Heart right ventricle (tissue), 16 donors: ENCODE results near the gene DNAAF8. TPM values are rescaled to one million over a fixed set of nuclear protein-coding genes. Genes with fewer than 3 reads are reported as not detected.

ENCODE experiments used
- ATAC-seq, 8 donors: fragments of 200-7000 bp; cut with Tn5 transposase; one replicate each; pipeline ENCODE4 v1.9.1; 2020; ENCODE audit warnings: mild to moderate bottlenecking in 8 of 8, moderate library complexity in 8 of 8, moderate number of reproducible peaks in 1 of 8
- DNase-seq, 2 donors: peaks; one replicate each; pipeline ENCODE4 v3.0.0-alpha.2; 2020
- H3K27ac ChIP-seq, 10 donors: fragments of 200-600 bp; sonication (generic) in 2 of 10; one replicate each; pipeline versions ENCODE4 v1.5.0 to v1.8.0; 2020 to 2022; ENCODE audit warnings: mild to moderate bottlenecking in 3 of 10
- H3K27me3 ChIP-seq, 7 donors: fragments of 200-600 bp; one replicate each; pipeline ENCODE4 v1.8.0; 2021 to 2022; ENCODE audit warnings: mild to moderate bottlenecking in 2 of 7
- H3K36me3 ChIP-seq, 9 donors: fragments of 200-600 bp; sonication (generic) in 1 of 9; one replicate each; pipeline versions ENCODE4 v1.5.0 to v1.8.0; 2020 to 2022; ENCODE audit warnings: mild to moderate bottlenecking in 2 of 9
- H3K4me1 ChIP-seq, 9 donors: fragments of 200-600 bp; sonication (generic) in 1 of 9; one replicate each; pipeline versions ENCODE4 v1.5.0 to v1.8.0; 2020 to 2022; ENCODE audit warnings: mild to moderate bottlenecking in 4 of 9
- H3K4me3 ChIP-seq, 10 donors: fragments of 200-600 bp; sonication (generic) in 2 of 10; one replicate each; pipeline versions ENCODE4 v1.5.0 to v1.8.0; 2020 to 2022; ENCODE audit warnings: mild to moderate bottlenecking in 7 of 10, moderate library complexity in 2 of 10
- H3K9me3 ChIP-seq, 11 donors: fragments of 200-600 bp in 10 of 11; sonication (generic) in 2 of 11; one replicate each; pipeline versions ENCODE4 v1.5.0 to v1.8.0; 2013 to 2022; ENCODE audit warnings: mild to moderate bottlenecking in 2 of 11, control low read depth in 1 of 11, moderate library complexity in 1 of 11
- WGBS, 2 donors: extraction: QIAGEN DNeasy Blood & Tissue Kit; methylation state at CpG; one replicate each; pipeline ENCODE4 v1.1.7; 2013; ENCODE audit warnings: inconsistent platforms in 1 of 2; 5-methylcytosine and 5-hydroxymethylcytosine counted together
- intact Hi-C, 10 donors: fragments of 100-400 bp; cut with DNase I; formaldehyde crosslinking; loops; one replicate each; pipeline versions ENCODE4 v1.11.1 to v1.14.2; 2022
- polyA plus RNA-seq, 2 donors: library from polyadenylated mRNA; stranded (reverse); fragments of 200-250 nt; gene quantifications; one replicate each; pipeline ENCODE4 v1.2.3, GENCODE V29; 2013
- total RNA-seq, 10 donors: library from RNA; stranded (reverse); fragmentation: NEBNext Ultra II Directional in 3 of 10; extraction: Animal tissue kit (Norgen Biotek cat#: 25700) in 3 of 10; gene quantifications; one replicate each; pipeline versions ENCODE4 v1.2.1 to v1.2.4, GENCODE V29; 2021 to 2023
- TF ChIP-seq, protein P1 (sequence below), 9 donors: fragments of 200-600 bp; sonication (generic) in 2 of 9; IDR thresholded peaks; one replicate each; pipeline versions ENCODE4 v1.5.0 to v1.8.0; 2021 to 2022; ENCODE audit warnings: antibody characterized with exemption in 9 of 9, mild to moderate bottlenecking in 5 of 9, moderate library complexity in 1 of 9
- donor health status: Arrhythmogenic right ventricular cardiomyopathy.
- donor health status: ischemic (EF 13 %, LVEDD 7.1; RV severe dilation, severe dysfunction).
- donor health status: healthy with polysubstance abuse.
- donor health status: DM: no; HTN: yes; CAD: no.
- donor health status: DM: no; HTN: no; CAD: no.
- donor health status: ischemic (EF 25% LVEDD 6.9; RV normal size, moderate dysfunction).
- donor health status: ischemic (EF 25% LVEDD 5.7; RV mildly dilated, moderate dysfunction).
- donor health status: healthy.
- donor health status: DM: yes; HTN: yes; CAD: no.
- donor health status: Ischemic cardiomyopathy.
- donor health status: ischemic (EF 35%, LVEDD 5.7; RV mildly dilated, moderate dysfunction).
- donor health status: nonischemic (EF 11% LVEDD 7.7; RV severe dilation, severe dysfunction).
- donor health status: DM: yes; HTN: yes; CAD: no.
- donor health status: PGD.
- donor health status: ischemic (EF 29% LVEDD 5.4; RV normal size, mild dysfunction).
- donor health status: nonischemic (EF 23%, LVEDD 6.1; RV moderate dilation, normal function).

DNAAF8 gene
- total and polyA plus RNA-seq, 12 donors, result 0.32 to 1.9 (median 1.1) TPM; not detected in 2

DNA sequence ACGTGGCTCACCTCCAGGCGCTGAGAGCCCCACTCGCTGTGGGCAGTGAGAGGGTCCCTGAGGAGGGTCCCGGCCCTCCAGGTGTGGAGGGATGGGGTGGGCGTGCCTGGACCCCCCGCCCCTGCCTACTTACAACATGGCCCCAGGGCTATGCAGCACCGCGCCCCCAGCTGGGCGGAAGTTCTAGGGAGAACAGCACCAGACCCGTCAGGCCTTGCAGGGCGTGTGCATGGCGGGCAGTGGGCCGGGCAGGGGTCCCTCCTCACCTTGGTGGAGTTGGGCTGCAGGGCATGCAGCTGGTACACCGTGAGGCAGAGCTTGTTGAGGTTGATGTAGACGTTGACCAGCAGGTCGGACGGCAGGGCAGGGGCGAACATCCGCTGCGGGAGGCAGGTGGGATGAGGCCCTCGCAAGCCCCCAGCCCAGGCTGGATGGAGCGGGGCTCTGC, 63.5 kb downstream of the DNAAF8 start:
- Histone ChIP-seq H3K4me3 (no peak overlapping the region), H3K36me3 (peaks cover 0 to 44% (median 19%) of the 10 kb centered on the region in 9 donors), H3K9me3 (no peaks in the 10 kb centered on the region), H3K4me1 (peaks cover 0 to 22% (median 20%) of the 10 kb centered on the region in 9 donors), H3K27me3 (no peaks in the 10 kb centered on the region), H3K27ac (no peak overlapping the region)
- intact Hi-C loops, result loop anchor here in 1 of 10 donors (5.0 kb wide), 1 partner anchor 61 kb away; no protein-coding TSS in a partner anchor
- 94 to 95% methylated on average over 22 of the region's 22 CpGs for WGBS, 2 donors
- TF ChIP-seq, protein P1, sequence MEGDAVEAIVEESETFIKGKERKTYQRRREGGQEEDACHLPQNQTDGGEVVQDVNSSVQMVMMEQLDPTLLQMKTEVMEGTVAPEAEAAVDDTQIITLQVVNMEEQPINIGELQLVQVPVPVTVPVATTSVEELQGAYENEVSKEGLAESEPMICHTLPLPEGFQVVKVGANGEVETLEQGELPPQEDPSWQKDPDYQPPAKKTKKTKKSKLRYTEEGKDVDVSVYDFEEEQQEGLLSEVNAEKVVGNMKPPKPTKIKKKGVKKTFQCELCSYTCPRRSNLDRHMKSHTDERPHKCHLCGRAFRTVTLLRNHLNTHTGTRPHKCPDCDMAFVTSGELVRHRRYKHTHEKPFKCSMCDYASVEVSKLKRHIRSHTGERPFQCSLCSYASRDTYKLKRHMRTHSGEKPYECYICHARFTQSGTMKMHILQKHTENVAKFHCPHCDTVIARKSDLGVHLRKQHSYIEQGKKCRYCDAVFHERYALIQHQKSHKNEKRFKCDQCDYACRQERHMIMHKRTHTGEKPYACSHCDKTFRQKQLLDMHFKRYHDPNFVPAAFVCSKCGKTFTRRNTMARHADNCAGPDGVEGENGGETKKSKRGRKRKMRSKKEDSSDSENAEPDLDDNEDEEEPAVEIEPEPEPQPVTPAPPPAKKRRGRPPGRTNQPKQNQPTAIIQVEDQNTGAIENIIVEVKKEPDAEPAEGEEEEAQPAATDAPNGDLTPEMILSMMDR (IDR thresholded peaks at IDR 0.05), result no peak
- DNase-seq (no peak), ATAC-seq (no peak)

DNA sequence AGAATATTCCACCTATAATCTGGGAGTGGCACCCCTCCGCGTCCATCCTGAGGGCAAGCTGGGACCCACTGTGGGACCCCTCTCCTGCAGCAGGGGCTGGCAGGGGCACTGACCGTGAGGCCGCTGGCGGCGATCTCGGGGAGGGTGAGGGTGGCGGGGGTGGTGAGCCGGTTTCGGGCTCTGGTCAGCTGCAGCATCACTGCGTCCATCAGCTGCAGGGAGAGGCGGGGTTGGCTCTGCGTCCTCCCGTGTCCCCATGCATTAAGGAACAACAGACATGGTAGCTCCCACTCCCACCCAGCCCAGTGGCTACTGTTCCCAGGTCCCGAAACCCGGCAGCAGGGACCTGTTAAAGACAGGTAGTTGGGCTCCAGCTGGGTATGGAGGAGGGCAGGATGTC, 64.1 kb downstream of the DNAAF8 start:
- Histone ChIP-seq H3K4me1 (peaks cover 0 to 28% (median 26%) of the 10 kb centered on the region in 9 donors), H3K36me3 (peaks cover 0 to 44% (median 19%) of the 10 kb centered on the region in 9 donors), H3K27ac (no peak overlapping the region), H3K4me3 (no peak overlapping the region), H3K9me3 (no peaks in the 10 kb centered on the region), H3K27me3 (no peaks in the 10 kb centered on the region)
- WGBS, 2 donors, result 95% methylated on average over 16 of the region's 16 CpGs
- no peak for DNase-seq
- intact Hi-C loops, result loop anchor here in 1 of 10 donors (5.0 kb wide), 1 partner anchor 61 kb away; no protein-coding TSS in a partner anchor
- TF ChIP-seq, protein P1 (IDR thresholded peaks at IDR 0.05), result no peak
- no peak for ATAC-seq

Other genes with a start within 250 kb of the DNAAF8 start
- gene CDIP1, start 195.8 kb upstream of the DNAAF8 start, total RNA-seq, result 10 to 100 TPM; 38.0 to 59.5 (median 47.0) TPM
- 10 to 100 TPM; 28.2 to 37.5 TPM for gene CDIP1, start 195.8 kb upstream of the DNAAF8 start, polyA plus RNA-seq
- under 1 TPM; 0.06 to 0.21 (median 0.09) TPM for gene C16orf96, start 178.2 kb upstream of the DNAAF8 start, total RNA-seq
- under 1 TPM in 1 of 2 donors, not detected in 1; 0.01 TPM for gene C16orf96, start 178.2 kb upstream of the DNAAF8 start, polyA plus RNA-seq
- 10 to 100 TPM; 14.7 to 34.4 (median 20.4) TPM for gene UBALD1, start 119.6 kb upstream of the DNAAF8 start, total RNA-seq
- 10 to 100 TPM; 19.4 to 39.4 TPM for gene UBALD1, start 119.6 kb upstream of the DNAAF8 start, polyA plus RNA-seq
- 10 to 100 TPM; 32.2 to 73.5 (median 42.9) TPM for gene MGRN1, start 109.7 kb upstream of the DNAAF8 start, total RNA-seq
- 10 to 100 TPM; 19.2 to 20.3 TPM for gene MGRN1, start 109.7 kb upstream of the DNAAF8 start, polyA plus RNA-seq
- 10 to 100 TPM; 34.1 to 65.7 (median 49.6) TPM for gene NUDT16L1, start 41.0 kb upstream of the DNAAF8 start, total RNA-seq
- gene NUDT16L1, start 41.0 kb upstream of the DNAAF8 start, polyA plus RNA-seq, result 10 to 100 TPM; 25.4 to 48.8 TPM
- gene ANKS3, start 266 bp upstream of the DNAAF8 start, total RNA-seq, result 10 to 100 TPM in 1 of 10 donors, 1 to 10 TPM in 9; 5.1 to 11.4 (median 7.9) TPM
- 10 to 100 TPM; 12.4 to 33.7 TPM for gene ANKS3, start 266 bp upstream of the DNAAF8 start, polyA plus RNA-seq
- 1 to 10 TPM; 4.3 to 9.9 (median 8.1) TPM for gene ZNF500, start 32.6 kb downstream of the DNAAF8 start, total RNA-seq
- gene ZNF500, start 32.6 kb downstream of the DNAAF8 start, polyA plus RNA-seq, result 10 to 100 TPM in 1 of 2 donors, 1 to 10 TPM in 1; 3.8 to 10.5 TPM
- 1 to 10 TPM in 1 of 10 donors, not detected in 9; 1.3 TPM for gene SEPTIN12, start 53.8 kb downstream of the DNAAF8 start, total RNA-seq
- gene SEPTIN12, start 53.8 kb downstream of the DNAAF8 start, polyA plus RNA-seq, result not detected
- gene SMIM22, start 60.8 kb downstream of the DNAAF8 start, total RNA-seq, result not detected
- under 1 TPM in 1 of 2 donors, not detected in 1; 0.73 TPM for gene SMIM22, start 60.8 kb downstream of the DNAAF8 start, polyA plus RNA-seq
- gene ROGDI, start 68.1 kb downstream of the DNAAF8 start, total RNA-seq, result 100 to 1,000 TPM in 4 of 10 donors, 10 to 100 TPM in 6; 77.6 to 123 (median 96.9) TPM
- gene ROGDI, start 68.1 kb downstream of the DNAAF8 start, polyA plus RNA-seq, result 100 to 1,000 TPM in 1 of 2 donors, 10 to 100 TPM in 1; 44.1 to 148 TPM
- gene GLYR1, start 112.8 kb downstream of the DNAAF8 start, total RNA-seq, result 100 to 1,000 TPM in 1 of 10 donors, 10 to 100 TPM in 9; 70.9 to 105 (median 75.1) TPM
- 10 to 100 TPM; 36.5 to 56.3 TPM for gene GLYR1, start 112.8 kb downstream of the DNAAF8 start, polyA plus RNA-seq
- 10 to 100 TPM; 28.1 to 56.9 (median 31.1) TPM for gene UBN1, start 112.9 kb downstream of the DNAAF8 start, total RNA-seq
- 10 to 100 TPM; 11.3 to 16.5 TPM for gene UBN1, start 112.9 kb downstream of the DNAAF8 start, polyA plus RNA-seq
- gene PPL, start 202.6 kb downstream of the DNAAF8 start, total RNA-seq, result 10 to 100 TPM in 2 of 10 donors, 1 to 10 TPM in 8; 5.5 to 19.3 (median 7.7) TPM
- 1 to 10 TPM; 4.9 to 6.4 TPM for gene PPL, start 202.6 kb downstream of the DNAAF8 start, polyA plus RNA-seq
- 10 to 100 TPM in 6 of 10 donors, 1 to 10 TPM in 4; 4.7 to 28.4 (median 12.9) TPM for gene SEC14L5, start 223.8 kb downstream of the DNAAF8 start, total RNA-seq
- gene SEC14L5, start 223.8 kb downstream of the DNAAF8 start, polyA plus RNA-seq, result 1 to 10 TPM in 1 of 2 donors, under 1 TPM in 1; 0.04 to 4.1 TPM